Stomach (tissue), 9 donors: Measurements from ENCODE around the gene ITGB3BP. TPM values are rescaled to one million over a fixed set of nuclear protein-coding genes. Genes with fewer than 3 reads are reported as not detected.

Experiments used
- DNase-seq, 2 donors: peaks; one replicate each; pipeline versions ENCODE4 v3.0.0 to v3.0.0-alpha.2; 2013 to 2019
- H3K27ac ChIP-seq, 5 donors: fragments of 200-600 bp in 4 of 5; sonication (generic) in 4 of 5; one replicate each; pipeline ENCODE4 v1.5.1; 2013 to 2019; ENCODE audit warnings: mild to moderate bottlenecking in 1 of 5, moderate library complexity in 1 of 5
- H3K27me3 ChIP-seq, 3 donors: fragments of 200-600 bp; sonication (generic); one replicate each; pipeline ENCODE4 v1.5.1; 2017 to 2019; ENCODE audit warnings: mixed run types in 1 of 3
- H3K36me3 ChIP-seq, 4 donors: fragments of 200-600 bp; sonication (generic); 1 replicate in 3 of 4; 2 replicates in 1 of 4; pipeline ENCODE4 v1.5.1; 2016 to 2019
- H3K4me1 ChIP-seq, 4 donors: fragments of 200-600 bp; sonication (generic); one replicate each; pipeline ENCODE4 v1.5.1; 2016 to 2019
- H3K4me3 ChIP-seq, 4 donors: fragments of 200-600 bp; sonication (generic) in 3 of 4; one replicate each; pipeline ENCODE4 v1.5.1; 2016 to 2019; ENCODE audit warnings: mild to moderate bottlenecking in 1 of 4
- H3K9me3 ChIP-seq, 4 donors: fragments of 200-600 bp; sonication (generic); one replicate each; pipeline ENCODE4 v1.5.1; 2016 to 2019
- EP300 ChIP-seq: sonication (generic); formaldehyde crosslinking; IDR thresholded peaks from one replicate; pipeline ENCODE4 v1.6.1; 2017; ENCODE audit warnings: antibody characterized with exemption
- POLR2A ChIP-seq, 4 donors: fragments of 450-650 bp; IDR thresholded peaks; one replicate each; pipeline ENCODE4 v1.6.1; 2016; ENCODE audit warnings: antibody characterized with exemption in 4 of 4, control low read depth in 2 of 4, mild to moderate bottlenecking in 1 of 4, moderate library complexity in 1 of 4
- POLR2AphosphoS5 ChIP-seq, 3 donors: sonication (generic); formaldehyde crosslinking; IDR thresholded peaks; one replicate each; pipeline ENCODE4 v1.6.1; 2016; ENCODE audit warnings: antibody characterized with exemption in 3 of 3
- WGBS, 5 donors: extraction: QIAGEN DNeasy Blood & Tissue Kit in 3 of 5; methylation state at CpG; one replicate each; pipeline versions ENCODE4 v1.1.5 to v1.1.7; 2013 to 2018; 5-methylcytosine and 5-hydroxymethylcytosine counted together
- intact Hi-C: fragments of 100-400 bp; cut with DNase I; formaldehyde crosslinking; loops from one replicate; pipeline ENCODE4 v1.15.1; 2023; ENCODE audit warnings: low total_unique reads
- polyA plus RNA-seq, 3 donors: library from polyadenylated mRNA; stranded (reverse); fragments of 200-250 nt; gene quantifications; one replicate each; pipeline ENCODE4 v1.2.3, GENCODE V29; 2013
- total RNA-seq, 5 donors: library from RNA; depleted of rRNA; stranded (reverse); fragments of >200 nt; gene quantifications; one replicate each; pipeline versions ENCODE4 v1.1.0 to v1.2.3, GENCODE V29; 2014 to 2016
- TF ChIP-seq, protein P1 (sequence below), 7 experiments: fragments of 450-650 bp in 4 of 7; fragments of 200-600 bp in 3 of 7; sonication (generic) in 3 of 7; IDR thresholded peaks; one replicate each; pipeline ENCODE4 v1.5.1; 2016 to 2019; ENCODE audit warnings: antibody characterized with exemption in 7 of 7, control low read depth in 2 of 7, mild to moderate bottlenecking in 1 of 7
- donor health status: healthy with polysubstance abuse.
- donor health status: Bipolar disorder and iron deficiency.
- donor health status: healthy.

Gene ITGB3BP
- total and polyA plus RNA-seq, 8 donors: 6.4 to 36.9 (median 21.3) TPM; not detected in 1

- Histone ChIP-seq H3K27ac (no peak overlapping the region), H3K4me1 (no peaks in the 10 kb centered on the region), H3K9me3 (no peaks in the 10 kb centered on the region), H3K27me3 (no peaks in the 10 kb centered on the region), H3K36me3 (peaks cover 0 to 23% (median 11%) of the 10 kb centered on the region in 4 donors), H3K4me3 (no peak overlapping the region)
- 84 to 89% (median 88%) methylated on average over 10 of the region's 10 CpGs for WGBS, 5 donors
- TF ChIP-seq POLR2A (IDR thresholded peaks at IDR 0.05) (no peak), EP300 (no peak), POLR2AphosphoS5 (IDR thresholded peaks at IDR 0.05) (no peak)
- TF ChIP-seq, protein P1, sequence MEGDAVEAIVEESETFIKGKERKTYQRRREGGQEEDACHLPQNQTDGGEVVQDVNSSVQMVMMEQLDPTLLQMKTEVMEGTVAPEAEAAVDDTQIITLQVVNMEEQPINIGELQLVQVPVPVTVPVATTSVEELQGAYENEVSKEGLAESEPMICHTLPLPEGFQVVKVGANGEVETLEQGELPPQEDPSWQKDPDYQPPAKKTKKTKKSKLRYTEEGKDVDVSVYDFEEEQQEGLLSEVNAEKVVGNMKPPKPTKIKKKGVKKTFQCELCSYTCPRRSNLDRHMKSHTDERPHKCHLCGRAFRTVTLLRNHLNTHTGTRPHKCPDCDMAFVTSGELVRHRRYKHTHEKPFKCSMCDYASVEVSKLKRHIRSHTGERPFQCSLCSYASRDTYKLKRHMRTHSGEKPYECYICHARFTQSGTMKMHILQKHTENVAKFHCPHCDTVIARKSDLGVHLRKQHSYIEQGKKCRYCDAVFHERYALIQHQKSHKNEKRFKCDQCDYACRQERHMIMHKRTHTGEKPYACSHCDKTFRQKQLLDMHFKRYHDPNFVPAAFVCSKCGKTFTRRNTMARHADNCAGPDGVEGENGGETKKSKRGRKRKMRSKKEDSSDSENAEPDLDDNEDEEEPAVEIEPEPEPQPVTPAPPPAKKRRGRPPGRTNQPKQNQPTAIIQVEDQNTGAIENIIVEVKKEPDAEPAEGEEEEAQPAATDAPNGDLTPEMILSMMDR (IDR thresholded peaks at IDR 0.05): no peak
- intact Hi-C loops: no loop called here
- DNase-seq: no peak
Measured at GRCh38 chr1:63509718-63510117, 13.3 kb downstream of the ITGB3BP start.

DNA sequence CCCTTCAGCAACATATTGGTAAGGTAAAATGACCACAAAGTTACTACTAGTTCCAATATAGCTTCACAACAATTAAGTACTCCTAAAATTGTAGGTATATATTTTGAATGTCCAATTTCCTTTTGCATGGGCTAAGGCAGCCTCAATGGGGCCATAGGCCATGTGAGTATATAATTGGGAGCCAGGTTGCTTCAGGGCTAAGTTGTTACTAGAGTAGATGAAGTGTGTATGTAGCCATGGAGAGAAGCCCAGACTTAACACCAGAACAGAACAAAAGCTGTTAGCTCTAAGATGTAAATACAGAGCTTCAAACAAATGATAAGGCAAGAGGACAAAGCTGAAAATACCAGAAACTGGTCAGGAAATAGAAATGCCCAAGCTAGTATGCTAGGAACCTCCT lies 16.2 kb downstream of the ITGB3BP start:
- DNase-seq: no peak
- no peaks in the 10 kb centered on the region for H3K9me3 ChIP-seq
- peaks cover 0 to 23% (median 11%) of the 10 kb centered on the region in 4 donors for H3K36me3 ChIP-seq
- no peak overlapping the region for H3K27ac ChIP-seq
- H3K4me3 ChIP-seq: no peak overlapping the region
- no peaks in the 10 kb centered on the region for H3K27me3 ChIP-seq
- no peaks in the 10 kb centered on the region for H3K4me1 ChIP-seq
- intact Hi-C loops: no loop called here
- TF ChIP-seq EP300 (no peak), POLR2A (IDR thresholded peaks at IDR 0.05) (no peak), POLR2AphosphoS5 (IDR thresholded peaks at IDR 0.05) (no peak)
- TF ChIP-seq, protein P1 (IDR thresholded peaks at IDR 0.05): no peak

DNA sequence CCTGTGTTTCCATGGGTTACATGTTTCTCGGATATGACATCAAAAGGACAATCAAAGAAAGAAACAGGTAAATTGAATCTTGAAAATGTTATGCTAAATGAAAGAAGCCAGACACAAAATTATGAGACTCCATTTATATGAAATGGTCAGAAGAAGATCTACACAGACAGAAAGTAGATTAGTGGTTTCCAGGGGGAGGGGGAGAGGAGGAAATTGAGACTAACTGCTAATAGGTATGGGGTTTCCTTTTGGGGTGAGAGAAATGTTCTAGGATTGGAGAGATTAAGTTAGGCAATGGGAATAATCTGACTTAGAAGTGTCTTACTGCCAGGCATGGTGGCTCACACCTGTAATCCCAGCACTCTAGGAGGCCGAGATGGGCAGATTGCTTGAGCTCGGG lies 21.8 kb downstream of the ITGB3BP start:
- Histone ChIP-seq H3K4me1 (no peaks in the 10 kb centered on the region), H3K9me3 (no peaks in the 10 kb centered on the region), H3K27ac (no peak overlapping the region), H3K36me3 (peaks cover 0 to under 1% (median 0%) of the 10 kb centered on the region in 4 donors), H3K4me3 (no peak overlapping the region), H3K27me3 (no peaks in the 10 kb centered on the region)
- DNase-seq: no peak
- intact Hi-C loops: no loop called here
- TF ChIP-seq POLR2A (IDR thresholded peaks at IDR 0.05): no peak
- TF ChIP-seq POLR2AphosphoS5 (IDR thresholded peaks at IDR 0.05): no peak
- TF ChIP-seq, protein P1 (IDR thresholded peaks at IDR 0.05): no peak
- TF ChIP-seq EP300: no peak
- WGBS, 5 donors: 93 to 98% (median 94%) methylated on average over 3 of the region's 3 CpGs

DNA sequence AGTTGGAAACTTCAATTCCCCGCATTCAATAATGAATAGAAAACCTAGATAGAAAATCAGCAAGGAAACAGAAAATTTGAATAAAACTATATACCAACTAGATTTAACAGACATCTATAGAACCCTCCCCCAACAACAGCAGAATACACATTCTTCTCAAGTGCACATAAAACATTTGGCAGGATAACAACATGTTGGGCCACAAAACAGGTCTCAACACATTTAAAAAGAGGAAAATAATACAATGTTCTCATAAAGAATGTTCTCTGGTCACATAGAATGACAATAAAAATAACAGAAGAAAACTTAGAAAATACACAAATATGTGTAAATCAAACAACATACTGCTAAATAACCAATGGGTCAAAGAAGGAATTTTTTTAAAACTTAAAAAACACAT lies 24.9 kb downstream of the ITGB3BP start:
- Histone ChIP-seq H3K27ac (no peak overlapping the region), H3K4me3 (no peak overlapping the region), H3K36me3 (no peaks in the 10 kb centered on the region), H3K27me3 (no peaks in the 10 kb centered on the region), H3K4me1 (no peaks in the 10 kb centered on the region), H3K9me3 (no peaks in the 10 kb centered on the region)
- WGBS, 5 donors: 40 to 100% (median 95%) methylated on average over 1 of the region's 1 CpG
- TF ChIP-seq POLR2A (IDR thresholded peaks at IDR 0.05) (no peak), EP300 (no peak), POLR2AphosphoS5 (IDR thresholded peaks at IDR 0.05) (no peak)
- intact Hi-C loops: no loop called here
- no peak for DNase-seq

DNA sequence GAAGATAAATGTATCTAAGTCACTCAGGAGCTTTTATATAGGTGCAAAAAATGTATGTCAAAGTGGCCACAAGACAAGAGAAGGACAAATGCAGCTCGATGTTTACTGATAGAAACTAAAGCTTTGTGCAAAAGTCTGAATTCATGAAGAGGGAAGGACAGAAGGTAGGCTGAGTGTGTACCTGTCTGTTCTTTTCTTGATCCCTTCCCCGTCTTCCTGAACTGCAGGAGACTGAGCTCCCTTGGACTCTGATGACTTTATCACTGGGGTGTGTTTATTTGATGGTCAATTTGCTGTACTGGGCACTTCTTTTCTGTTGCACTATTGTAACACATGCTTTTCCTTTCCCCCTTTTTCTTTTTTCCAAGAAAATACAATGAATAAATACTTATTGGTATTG lies 25.4 kb downstream of the ITGB3BP start:
- Histone ChIP-seq H3K36me3 (no peaks in the 10 kb centered on the region), H3K4me1 (no peaks in the 10 kb centered on the region), H3K27me3 (no peaks in the 10 kb centered on the region), H3K4me3 (no peak overlapping the region), H3K9me3 (no peaks in the 10 kb centered on the region), H3K27ac (no peak overlapping the region)
- intact Hi-C loops: no loop called here
- 85 to 100% (median 94%) methylated on average over 2 of the region's 2 CpGs for WGBS, 5 donors
- TF ChIP-seq POLR2A (IDR thresholded peaks at IDR 0.05) (no peak), POLR2AphosphoS5 (IDR thresholded peaks at IDR 0.05) (no peak), EP300 (no peak)
- TF ChIP-seq, protein P1 (IDR thresholded peaks at IDR 0.05): no peak
- DNase-seq: no peak
